ENCODE data around the gene NALF2. TPM values are rescaled to one million over a fixed set of nuclear protein-coding genes. Genes with fewer than 3 reads are reported as not detected.
A peak's percentile ranks its signal among the peaks of the same experiment; 100 is the strongest.

NALF2 gene
- total and polyA plus RNA-seq, 2 donors from 2014 or later = 1.9 to 2.0 TPM

DNA sequence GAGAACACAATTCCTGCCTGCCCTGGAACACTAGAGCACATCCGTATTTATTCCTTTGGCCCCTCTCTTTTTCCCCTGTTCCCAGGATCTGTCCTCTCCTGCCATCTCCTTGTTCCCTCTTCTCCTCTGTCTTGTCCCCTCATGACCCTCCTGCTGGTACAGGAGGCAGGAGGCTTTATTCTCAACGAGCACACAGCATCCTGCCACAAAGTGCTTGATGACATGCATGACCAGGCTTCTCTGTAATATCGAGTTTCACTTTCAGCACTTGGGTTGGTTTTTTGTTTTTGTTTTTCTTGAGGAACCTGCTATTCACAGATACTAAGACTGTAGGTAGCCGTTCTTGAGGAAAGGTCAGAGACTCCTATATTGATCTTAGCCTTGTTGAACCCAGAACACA is 35.3 kb downstream of the NALF2 start:
- FAIRE-seq (no peak), DNase-seq (peak in 1 of 5 donors; percentile 37)
- Histone ChIP-seq H3K27ac (ENCODE audit: low read depth in 2 of 2, low read length in 2 of 2) (no peak overlapping the region), H3K4me3 (ENCODE audit: low read length in 3 of 3) (no peak overlapping the region), H3K9ac (ENCODE audit: low read length in 3 of 3) (no peak overlapping the region), H3K27me3 (ENCODE audit: control insufficient read depth, insufficient read depth, low read length) (no peaks in the 10 kb centered on the region), H3K36me3 (ENCODE audit: control insufficient read depth in 2 of 3, insufficient read depth in 3 of 3, low read length in 3 of 3) (no peaks in the 10 kb centered on the region), H3K9me3 (ENCODE audit: control insufficient read depth in 2 of 3, insufficient read depth in 1 of 3, low read length in 3 of 3) (no peaks in the 10 kb centered on the region), H3K4me1 (ENCODE audit: control insufficient read depth in 2 of 3, insufficient read depth in 2 of 3, low read depth in 1 of 3, low read length in 3 of 3) (no peaks in the 10 kb centered on the region)
- intact Hi-C loops (cut with DNase I) = no loop called here
- TF ChIP-seq, protein P1, sequence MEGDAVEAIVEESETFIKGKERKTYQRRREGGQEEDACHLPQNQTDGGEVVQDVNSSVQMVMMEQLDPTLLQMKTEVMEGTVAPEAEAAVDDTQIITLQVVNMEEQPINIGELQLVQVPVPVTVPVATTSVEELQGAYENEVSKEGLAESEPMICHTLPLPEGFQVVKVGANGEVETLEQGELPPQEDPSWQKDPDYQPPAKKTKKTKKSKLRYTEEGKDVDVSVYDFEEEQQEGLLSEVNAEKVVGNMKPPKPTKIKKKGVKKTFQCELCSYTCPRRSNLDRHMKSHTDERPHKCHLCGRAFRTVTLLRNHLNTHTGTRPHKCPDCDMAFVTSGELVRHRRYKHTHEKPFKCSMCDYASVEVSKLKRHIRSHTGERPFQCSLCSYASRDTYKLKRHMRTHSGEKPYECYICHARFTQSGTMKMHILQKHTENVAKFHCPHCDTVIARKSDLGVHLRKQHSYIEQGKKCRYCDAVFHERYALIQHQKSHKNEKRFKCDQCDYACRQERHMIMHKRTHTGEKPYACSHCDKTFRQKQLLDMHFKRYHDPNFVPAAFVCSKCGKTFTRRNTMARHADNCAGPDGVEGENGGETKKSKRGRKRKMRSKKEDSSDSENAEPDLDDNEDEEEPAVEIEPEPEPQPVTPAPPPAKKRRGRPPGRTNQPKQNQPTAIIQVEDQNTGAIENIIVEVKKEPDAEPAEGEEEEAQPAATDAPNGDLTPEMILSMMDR (IDR thresholded peaks at IDR 0.05; ENCODE audit: borderline replicate concordance, extremely low read depth, insufficient read depth) = no peak

DNA sequence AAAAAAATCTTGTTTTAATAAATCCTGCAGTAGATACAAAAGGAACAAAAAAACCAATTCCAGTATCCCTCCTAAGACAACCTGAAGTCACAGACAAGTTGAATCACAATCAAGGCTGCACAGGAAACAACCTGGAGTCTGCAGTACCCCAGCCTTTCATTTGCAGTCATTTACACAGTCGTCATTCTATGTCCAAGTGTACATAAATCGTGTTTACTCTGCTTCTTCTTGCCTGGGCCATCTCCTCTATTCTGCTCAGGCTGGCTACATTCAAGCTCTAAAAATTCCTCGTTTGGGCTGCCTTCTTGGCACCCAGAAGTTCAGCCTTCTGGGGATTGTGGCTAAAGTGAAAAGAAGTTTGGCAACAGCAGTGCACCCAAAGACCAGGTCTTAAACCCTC is 37.8 kb downstream of the NALF2 start:
- no peak for FAIRE-seq
- TF ChIP-seq, protein P1 (IDR thresholded peaks at IDR 0.05; ENCODE audit: borderline replicate concordance, extremely low read depth, insufficient read depth) = no peak
- no peak overlapping the region for H3K4me3 ChIP-seq (ENCODE audit: low read length in 3 of 3)
- no peaks in the 10 kb centered on the region for H3K9me3 ChIP-seq (ENCODE audit: control insufficient read depth in 2 of 3, insufficient read depth in 1 of 3, low read length in 3 of 3)
- no peaks in the 10 kb centered on the region for H3K27me3 ChIP-seq (ENCODE audit: control insufficient read depth, insufficient read depth, low read length)
- no peaks in the 10 kb centered on the region for H3K36me3 ChIP-seq (ENCODE audit: control insufficient read depth in 2 of 3, insufficient read depth in 3 of 3, low read length in 3 of 3)
- no peak overlapping the region for H3K27ac ChIP-seq (ENCODE audit: low read depth in 2 of 2, low read length in 2 of 2)
- H3K4me1 ChIP-seq (ENCODE audit: control insufficient read depth in 2 of 3, insufficient read depth in 2 of 3, low read depth in 1 of 3, low read length in 3 of 3) = no peaks in the 10 kb centered on the region
- no peak overlapping the region for H3K9ac ChIP-seq (ENCODE audit: low read length in 3 of 3)
- intact Hi-C loops (cut with DNase I) = no loop called here
- no peak for DNase-seq

DNA sequence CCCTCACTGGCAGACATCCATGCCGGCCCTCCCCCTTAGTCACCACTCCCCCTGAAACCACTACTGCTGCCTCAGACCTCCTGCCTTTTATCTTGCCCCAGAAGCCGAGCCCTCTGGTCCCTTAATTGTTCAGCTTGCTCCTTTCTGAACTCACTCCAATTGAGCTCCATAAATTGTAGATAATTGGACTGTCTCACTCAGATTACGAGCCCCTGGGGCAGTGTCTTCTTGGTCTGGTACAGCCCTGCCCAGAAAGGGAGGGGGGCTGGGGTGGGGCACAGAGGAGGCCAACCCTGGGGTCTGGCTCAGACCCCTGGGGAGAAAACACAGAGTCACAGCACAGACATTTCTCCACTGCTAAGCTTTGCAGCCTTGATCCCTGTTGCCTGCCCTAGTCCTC is 39.4 kb downstream of the NALF2 start:
- intact Hi-C loops (cut with DNase I) = no loop called here

More for the DNA sequence above, 39.4 kb downstream of the NALF2 start:
- no peak overlapping the region for H3K27ac ChIP-seq (ENCODE audit: low read depth in 2 of 2, low read length in 2 of 2)
- H3K9ac ChIP-seq (ENCODE audit: low read length in 3 of 3) = no peak overlapping the region
- DNase-seq (peak in 4 of 5 donors; percentile 13 to 64 (median 26)), FAIRE-seq (no peak)
- H3K4me3 ChIP-seq (ENCODE audit: low read length in 3 of 3) = no peak overlapping the region
- no peaks in the 10 kb centered on the region for H3K9me3 ChIP-seq (ENCODE audit: control insufficient read depth in 2 of 3, insufficient read depth in 1 of 3, low read length in 3 of 3)
- H3K27me3 ChIP-seq (ENCODE audit: control insufficient read depth, insufficient read depth, low read length) = no peaks in the 10 kb centered on the region
- TF ChIP-seq, protein P1 (IDR thresholded peaks at IDR 0.05; ENCODE audit: borderline replicate concordance, extremely low read depth, insufficient read depth) = no peak
- no peaks in the 10 kb centered on the region for H3K4me1 ChIP-seq (ENCODE audit: control insufficient read depth in 2 of 3, insufficient read depth in 2 of 3, low read depth in 1 of 3, low read length in 3 of 3)
- H3K36me3 ChIP-seq (ENCODE audit: control insufficient read depth in 2 of 3, insufficient read depth in 3 of 3, low read length in 3 of 3) = no peaks in the 10 kb centered on the region
